Tibial artery (tissue), 4 donors: ENCODE data around the gene C10orf105.

Experiments
- DNase-seq, 2 donors: peaks; one replicate each; pipeline ENCODE4 v3.0.0-alpha.2; 2019
- H3K27ac ChIP-seq, 2 donors: fragments of 200-600 bp; sonication (generic) in 1 of 2; 1 replicate in 1 of 2; 2 replicates in 1 of 2; pipeline ENCODE4 v1.5.1; 2018 to 2019; ENCODE audit warnings: mild to moderate bottlenecking in 1 of 2
- H3K27me3 ChIP-seq, 2 donors: fragments of 200-600 bp; sonication (generic) in 1 of 2; one replicate each; pipeline versions ENCODE4 v1.5.1 to v1.6.0; 2016 to 2019
- H3K36me3 ChIP-seq, 3 donors: fragments of 200-600 bp; sonication (generic) in 2 of 3; one replicate each; pipeline ENCODE4 v1.5.1; 2016 to 2019; ENCODE audit warnings: mild to moderate bottlenecking in 2 of 3
- H3K4me1 ChIP-seq, 4 donors: fragments of 200-600 bp; sonication (generic) in 2 of 4; 1 replicate in 3 of 4; 2 replicates in 1 of 4; pipeline ENCODE4 v1.5.1; 2016 to 2019
- H3K4me3 ChIP-seq, 2 donors: fragments of 200-600 bp; sonication (generic) in 1 of 2; 1 replicate in 1 of 2; 2 replicates in 1 of 2; pipeline ENCODE4 v1.5.1; 2018 to 2019; ENCODE audit warnings: mild to moderate bottlenecking in 2 of 2
- H3K9me3 ChIP-seq, 3 donors: fragments of 200-600 bp; sonication (generic) in 1 of 3; one replicate each; pipeline ENCODE4 v1.5.1; 2016 to 2019
- CTCF ChIP-seq, 2 experiments: fragments of 200-600 bp in 1 of 2; fragments of 450-650 bp in 1 of 2; IDR thresholded peaks; one replicate each; pipeline ENCODE4 v1.5.1; 2017 to 2019; ENCODE audit warnings: antibody characterized with exemption in 2 of 2, mild to moderate bottlenecking in 1 of 2, moderate library complexity in 1 of 2
- intact Hi-C: fragments of 100-400 bp; cut with DNase I; formaldehyde crosslinking; loops from one replicate; pipeline ENCODE4 v1.15.0; 2023; ENCODE audit warnings: low total_unique reads

C10orf105 gene

GRCh38 chr10:71757399-71757922, 37.9 kb upstream of the C10orf105 start:
- H3K27me3 ChIP-seq, result no peaks in the 10 kb centered on the region
- H3K4me3 ChIP-seq, result no peak overlapping the region
- peaks cover 0 to 33% (median 9%) of the 10 kb centered on the region in 4 donors for H3K4me1 ChIP-seq
- DNase-seq, result no peak
- H3K36me3 ChIP-seq, result peaks cover 53 to 78% (median 74%) of the 10 kb centered on the region in 3 donors
- intact Hi-C loops, result no loop called here
- no peaks in the 10 kb centered on the region for H3K9me3 ChIP-seq
- no peak for TF ChIP-seq CTCF (IDR thresholded peaks at IDR 0.05)
- H3K27ac ChIP-seq, result no peak overlapping the region

- Histone ChIP-seq H3K4me3 (no peak overlapping the region), H3K27ac (no peak overlapping the region), H3K4me1 (peaks cover 0 to 24% (median 5%) of the 10 kb centered on the region in 4 donors), H3K36me3 (peaks cover 56 to 81% (median 78%) of the 10 kb centered on the region in 3 donors), H3K27me3 (no peaks in the 10 kb centered on the region), H3K9me3 (no peaks in the 10 kb centered on the region)
- no peak for TF ChIP-seq CTCF (IDR thresholded peaks at IDR 0.05)
- intact Hi-C loops, result no loop called here
- no peak for DNase-seq
These were observed 37.0 kb upstream of the C10orf105 start for GRCh38 chr10:71756311-71757191.

GRCh38 chr10:71755179-71755879, 35.8 kb upstream of the C10orf105 start:
- intact Hi-C loops, result no loop called here
- H3K27me3 ChIP-seq, result no peaks in the 10 kb centered on the region
- no peak overlapping the region for H3K4me3 ChIP-seq
- H3K27ac ChIP-seq, result no peak overlapping the region
- peaks cover 57 to 81% (median 78%) of the 10 kb centered on the region in 3 donors for H3K36me3 ChIP-seq
- DNase-seq, result no peak
- no peaks in the 10 kb centered on the region for H3K9me3 ChIP-seq
- no peak for TF ChIP-seq CTCF (IDR thresholded peaks at IDR 0.05)
- peaks cover 0 to 18% (median under 1%) of the 10 kb centered on the region in 4 donors for H3K4me1 ChIP-seq

GRCh38 chr10:71754562-71754961, 35.0 kb upstream of the C10orf105 start:
- H3K4me1 ChIP-seq, result peaks cover 0 to 22% (median 5%) of the 10 kb centered on the region in 4 donors
- no peak overlapping the region for H3K4me3 ChIP-seq
- H3K27ac ChIP-seq, result no peak overlapping the region
- H3K9me3 ChIP-seq, result no peaks in the 10 kb centered on the region
- H3K27me3 ChIP-seq, result no peaks in the 10 kb centered on the region
- intact Hi-C loops, result no loop called here
- peaks cover 62 to 87% (median 84%) of the 10 kb centered on the region in 3 donors for H3K36me3 ChIP-seq
- no peak for TF ChIP-seq CTCF (IDR thresholded peaks at IDR 0.05)
- no peak for DNase-seq

GRCh38 chr10:71753960-71754505, 34.5 kb upstream of the C10orf105 start:
- Histone ChIP-seq H3K36me3 (peaks cover 62 to 85% (median 82%) of the 10 kb centered on the region in 3 donors), H3K4me1 (peaks cover 0 to 27% (median 11%) of the 10 kb centered on the region in 4 donors)
- TF ChIP-seq CTCF (IDR thresholded peaks at IDR 0.05), result no peak

More at GRCh38 chr10:71753960-71754505, 34.5 kb upstream of the C10orf105 start:
- H3K27me3 ChIP-seq, result no peaks in the 10 kb centered on the region
- intact Hi-C loops, result no loop called here
- no peak overlapping the region for H3K4me3 ChIP-seq
- H3K27ac ChIP-seq, result no peak overlapping the region
- no peak for DNase-seq
- H3K9me3 ChIP-seq, result no peaks in the 10 kb centered on the region
